Uterus (tissue), 4 donors: ENCODE measurements around the gene SPNS2. TPM values are rescaled to one million over a fixed set of nuclear protein-coding genes. Genes with fewer than 3 reads are reported as not detected.

Experiments
- DNase-seq, 2 donors: peaks; one replicate each; pipeline ENCODE4 v3.0.0-alpha.2; 2019 to 2020
- H3K27ac ChIP-seq, 2 donors: fragments of 200-600 bp; sonication (generic); 1 replicate in 1 of 2; 2 replicates in 1 of 2; pipeline ENCODE4 v1.5.1; 2016 to 2018
- H3K27me3 ChIP-seq, 2 donors: fragments of 200-600 bp; sonication (generic); one replicate each; pipeline ENCODE4 v1.5.1; 2018 to 2019; ENCODE audit warnings: control low read depth in 1 of 2
- H3K36me3 ChIP-seq, 2 donors: fragments of 200-600 bp; sonication (generic); one replicate each; pipeline ENCODE4 v1.5.1; 2019; ENCODE audit warnings: control low read depth in 1 of 2
- H3K4me1 ChIP-seq, 2 donors: fragments of 200-600 bp; sonication (generic); one replicate each; pipeline ENCODE4 v1.5.1; 2018 to 2019; ENCODE audit warnings: control low read depth in 1 of 2
- H3K4me3 ChIP-seq, 2 donors: fragments of 200-600 bp; sonication (generic); 1 replicate in 1 of 2; 2 replicates in 1 of 2; pipeline ENCODE4 v1.5.1; 2018 to 2019; ENCODE audit warnings: mild to moderate bottlenecking in 1 of 2
- H3K9me3 ChIP-seq, 2 donors: fragments of 200-600 bp; sonication (generic); one replicate each; pipeline ENCODE4 v1.5.1; 2019; ENCODE audit warnings: control low read depth in 1 of 2
- CTCF ChIP-seq, 4 experiments: fragments of 200-600 bp in 2 of 4; fragments of 450-650 bp in 2 of 4; sonication (generic) in 2 of 4; IDR thresholded peaks; one replicate each; pipeline ENCODE4 v1.5.1; 2016 to 2019; ENCODE audit warnings: antibody characterized with exemption in 4 of 4, mild to moderate bottlenecking in 2 of 4, moderate library complexity in 1 of 4
- POLR2A ChIP-seq, 2 donors: fragments of 450-650 bp; IDR thresholded peaks; one replicate each; pipeline ENCODE4 v1.6.1; 2016; ENCODE audit warnings: antibody characterized with exemption in 2 of 2, mild to moderate bottlenecking in 1 of 2, moderate library complexity in 1 of 2
- intact Hi-C: fragments of 100-400 bp; cut with DNase I; formaldehyde crosslinking; loops from one replicate; pipeline ENCODE4 v1.15.1; 2023; ENCODE audit warnings: low total_unique reads
- total RNA-seq, 4 donors: library from RNA; depleted of rRNA in 3 of 4; stranded (reverse); fragments of >200 nt in 3 of 4; gene quantifications; one replicate each; pipeline versions ENCODE4 v1.1.0 to v1.2.4, GENCODE V29; 2014 to 2023
- donor health status: DM: yes; HTN: yes; CAD: no.

SPNS2 gene
- total RNA-seq, 4 donors from 2014 or later = 3.8 to 40.5 (median 13.6) TPM

- no peaks in the 10 kb centered on the region for H3K4me1 ChIP-seq
- no peaks in the 10 kb centered on the region for H3K9me3 ChIP-seq
- H3K4me3 ChIP-seq = no peak overlapping the region
- DNase-seq = no peak
- H3K36me3 ChIP-seq = no peaks in the 10 kb centered on the region
- no peaks in the 10 kb centered on the region for H3K27me3 ChIP-seq
- TF ChIP-seq POLR2A (IDR thresholded peaks at IDR 0.05) = no peak
- TF ChIP-seq CTCF (IDR thresholded peaks at IDR 0.05) = no peak
- peak overlapping the region in 1 of 2 donors; percentile 29 for H3K27ac ChIP-seq
- intact Hi-C loops = no loop called here
These were observed 8.9 kb downstream of the SPNS2 start for GRCh38 chr17:4507361-4508111.

GRCh38 chr17:4508207-4508606 is 9.5 kb downstream of the SPNS2 start:
- H3K4me1 ChIP-seq = no peaks in the 10 kb centered on the region

GRCh38 chr17:4509401-4509800 is 10.7 kb downstream of the SPNS2 start:
- Histone ChIP-seq H3K4me3 (no peak overlapping the region), H3K27ac (peak overlapping the region; percentile 35 to 57), H3K4me1 (no peaks in the 10 kb centered on the region), H3K27me3 (no peaks in the 10 kb centered on the region), H3K9me3 (no peaks in the 10 kb centered on the region), H3K36me3 (no peaks in the 10 kb centered on the region)
- TF ChIP-seq CTCF (IDR thresholded peaks at IDR 0.05) = no peak
- no peak for TF ChIP-seq POLR2A (IDR thresholded peaks at IDR 0.05)
- intact Hi-C loops = no loop called here
- no peak for DNase-seq

More at GRCh38 chr17:4508207-4508606, 9.5 kb downstream of the SPNS2 start:
- no peak for DNase-seq
- peak overlapping the region in 1 of 2 donors; percentile 35 for H3K27ac ChIP-seq
- H3K36me3 ChIP-seq = no peaks in the 10 kb centered on the region
- H3K27me3 ChIP-seq = no peaks in the 10 kb centered on the region
- TF ChIP-seq CTCF (IDR thresholded peaks at IDR 0.05) (no peak), POLR2A (IDR thresholded peaks at IDR 0.05) (no peak)
- H3K4me3 ChIP-seq = no peak overlapping the region
- intact Hi-C loops = no loop called here
- H3K9me3 ChIP-seq = no peaks in the 10 kb centered on the region

DNA sequence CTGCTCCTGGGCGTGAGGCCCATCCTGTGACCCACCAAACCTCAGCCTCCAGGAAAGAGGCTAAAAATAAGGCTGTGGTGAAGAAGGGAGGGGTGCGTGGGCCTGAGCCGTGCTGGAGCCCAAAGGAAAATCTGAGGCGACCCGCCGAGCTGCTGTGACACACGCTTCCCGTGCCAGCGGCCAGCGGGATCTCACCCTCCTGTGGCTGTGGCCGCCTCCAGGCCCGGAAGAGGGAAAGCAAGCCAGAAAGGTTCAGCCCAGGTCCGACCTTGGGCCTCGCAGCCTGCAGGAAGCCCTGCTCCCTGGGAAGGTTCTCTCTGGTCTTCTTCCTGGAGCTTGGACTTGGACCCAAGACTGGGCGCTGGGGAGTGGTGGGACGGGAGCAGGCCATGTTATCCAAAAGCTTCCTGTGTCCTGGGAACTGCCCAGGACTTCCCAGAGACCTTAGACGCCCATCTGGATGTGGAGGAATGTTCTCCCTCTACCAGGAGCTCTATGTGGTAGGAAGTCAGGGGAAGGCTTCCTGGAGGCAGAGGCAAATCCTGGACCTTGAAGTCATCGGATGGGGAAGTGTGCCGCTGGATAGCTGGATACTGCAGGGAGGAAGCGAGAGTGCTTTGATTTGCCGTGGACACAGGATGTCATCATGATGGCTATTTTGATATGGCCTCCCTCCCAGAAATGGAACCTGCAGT is 11.4 kb downstream of the SPNS2 start:
- Histone ChIP-seq H3K27me3 (no peaks in the 10 kb centered on the region), H3K27ac (peak overlapping the region; percentile 35 to 57), H3K9me3 (no peaks in the 10 kb centered on the region), H3K36me3 (no peaks in the 10 kb centered on the region), H3K4me1 (no peaks in the 10 kb centered on the region), H3K4me3 (no peak overlapping the region)
- no peak for TF ChIP-seq CTCF (IDR thresholded peaks at IDR 0.05)
- no peak for TF ChIP-seq POLR2A (IDR thresholded peaks at IDR 0.05)
- intact Hi-C loops = no loop called here
- DNase-seq = no peak

DNA sequence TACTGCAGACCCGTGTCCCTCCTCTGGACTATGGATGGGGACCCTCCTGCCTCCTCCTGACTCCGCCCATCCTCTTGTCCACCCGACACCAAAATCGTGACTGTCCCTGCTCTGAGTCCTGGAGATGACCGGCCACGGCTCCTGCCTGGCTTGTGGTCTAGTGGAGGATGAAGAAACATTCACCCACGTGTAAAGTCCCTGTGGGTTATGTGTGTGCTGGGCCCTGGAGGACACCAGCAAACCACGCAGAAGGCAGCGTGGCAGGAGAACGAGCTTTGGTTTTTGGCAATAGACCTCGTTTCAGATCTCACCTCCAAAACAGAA is 11.9 kb downstream of the SPNS2 start:
- TF ChIP-seq POLR2A (IDR thresholded peaks at IDR 0.05) (no peak), CTCF (IDR thresholded peaks at IDR 0.05) (no peak)
- no peak for DNase-seq
- Histone ChIP-seq H3K4me1 (no peaks in the 10 kb centered on the region), H3K27me3 (no peaks in the 10 kb centered on the region), H3K36me3 (no peaks in the 10 kb centered on the region), H3K9me3 (no peaks in the 10 kb centered on the region), H3K27ac (peak overlapping the region in 1 of 2 donors; percentile 40), H3K4me3 (no peak overlapping the region)
- intact Hi-C loops = no loop called here
